Transverse colon (tissue), 4 donors: ENCODE results near the gene TRIM74. TPM values are rescaled to one million over a fixed set of nuclear protein-coding genes. Genes with fewer than 3 reads are reported as not detected.

ENCODE experiments used
- DNase-seq: peaks from one replicate; pipeline ENCODE4 v3.0.0-alpha.2; 2019
- H3K27ac ChIP-seq, 4 donors: fragments of 200-600 bp; sonication (generic); 2 replicates each; pipeline ENCODE4 v1.5.1; 2016 to 2018; ENCODE audit warnings: inconsistent platforms in 4 of 4
- H3K27me3 ChIP-seq: fragments of 200-600 bp; sonication (generic); 2 replicates; pipeline ENCODE4 v1.5.1; 2017; ENCODE audit warnings: inconsistent platforms
- H3K36me3 ChIP-seq, 4 donors: fragments of 200-600 bp; sonication (generic); 2 replicates each; pipeline ENCODE4 v1.5.1; 2017 to 2019; ENCODE audit warnings: inconsistent platforms in 4 of 4
- H3K4me1 ChIP-seq, 4 donors: fragments of 200-600 bp; sonication (generic); 2 replicates each; pipeline ENCODE4 v1.5.1; 2017 to 2020; ENCODE audit warnings: inconsistent platforms in 4 of 4
- H3K4me3 ChIP-seq, 4 donors: fragments of 200-600 bp; sonication (generic); 1 replicate in 1 of 4; 2 replicates in 3 of 4; pipeline versions ENCODE4 v1.5.1 to v1.6.1; 2017 to 2019; ENCODE audit warnings: inconsistent platforms in 4 of 4
- H3K9me3 ChIP-seq, 2 donors: fragments of 200-600 bp; sonication (generic); 2 replicates each; pipeline ENCODE4 v1.5.1; 2017 to 2019; ENCODE audit warnings: inconsistent platforms in 2 of 2
- EP300 ChIP-seq: sonication (generic); formaldehyde crosslinking; IDR thresholded peaks from one replicate; pipeline ENCODE4 v1.6.1; 2017; ENCODE audit warnings: antibody characterized with exemption, low read depth
- POLR2A ChIP-seq: fragments of 450-650 bp; IDR thresholded peaks from one replicate; pipeline ENCODE4 v1.6.1; 2016; ENCODE audit warnings: antibody characterized with exemption, mild to moderate bottlenecking, moderate library complexity
- POLR2AphosphoS5 ChIP-seq, 3 donors: sonication (generic); formaldehyde crosslinking; IDR thresholded peaks; one replicate each; pipeline ENCODE4 v1.6.1; 2016; ENCODE audit warnings: antibody characterized with exemption in 3 of 3
- WGBS, 2 donors: methylation state at CpG; one replicate each; pipeline ENCODE4 v1.1.5; 2018; ENCODE audit warnings: low coverage in 1 of 2; 5-methylcytosine and 5-hydroxymethylcytosine counted together
- in situ Hi-C, 4 donors: fragments of 200-750 bp; cut with MboI; loops; one replicate each; pipeline versions ENCODE4 v1.15.0 to v1.15.1; 2017; ENCODE audit warnings: low sequenced_read_pairs in 3 of 4, low pct_ligation_motif_present in 1 of 4, low pct_unique_long_range_greater_than_20kb in 1 of 4
- intact Hi-C: fragments of 100-400 bp; cut with DNase I; formaldehyde crosslinking; loops from one replicate; pipeline ENCODE4 v1.15.1; 2023; ENCODE audit warnings: low total_unique reads
- total RNA-seq, 4 donors: library from RNA; depleted of rRNA; stranded (reverse); fragments of >200 nt; gene quantifications; one replicate each; pipeline ENCODE4 v1.1.0, GENCODE V29; 2016
- TF ChIP-seq, protein P1 (sequence below), 5 experiments: fragments of 200-600 bp in 3 of 5; fragments of 450-650 bp in 2 of 5; sonication (generic) in 3 of 5; IDR thresholded peaks; 1 replicate in 2 of 5; 2 replicates in 3 of 5; pipeline ENCODE4 v1.5.1; 2016 to 2017; ENCODE audit warnings: antibody characterized with exemption in 5 of 5, inconsistent platforms in 3 of 5, mild to moderate bottlenecking in 2 of 5, moderate library complexity in 1 of 5

Gene TRIM74
- total RNA-seq, 4 donors from 2014 or later, result 0.82 TPM; not detected in 3

DNA sequence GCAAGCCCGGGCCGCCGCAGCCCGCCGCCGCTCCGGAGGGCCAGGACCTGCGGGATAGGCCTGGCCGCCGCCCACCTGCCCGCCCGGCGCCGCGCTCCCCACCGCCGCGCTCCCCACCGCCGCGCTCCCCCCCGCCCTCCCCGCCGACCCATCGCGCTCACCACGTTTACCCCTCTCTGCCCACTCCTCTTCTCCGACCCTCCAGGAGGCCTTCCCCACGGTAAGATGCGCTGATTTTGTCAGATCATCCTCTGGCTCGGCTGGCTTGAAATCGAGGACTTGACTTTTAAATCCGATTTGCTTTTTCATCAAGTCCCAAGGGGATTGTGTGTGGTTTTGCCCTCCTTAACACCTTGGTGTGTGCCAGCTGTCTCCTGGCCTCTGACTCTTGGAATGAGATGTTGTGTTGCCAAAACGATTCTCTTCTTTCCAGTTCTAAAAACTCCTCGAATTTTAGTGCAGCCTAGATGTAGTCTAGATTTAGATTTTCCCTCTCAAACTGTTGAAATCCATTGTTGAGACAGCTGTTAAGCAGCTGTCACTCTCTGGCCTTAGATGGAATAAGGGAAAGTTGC, 43.6 kb downstream of the TRIM74 start:
- Histone ChIP-seq H3K27ac (peak overlapping the region; percentile 88 to 94 (median 94)), H3K27me3 (no peaks in the 10 kb centered on the region), H3K9me3 (no peaks in the 10 kb centered on the region), H3K4me3 (peak overlapping the region; percentile 64 to 87 (median 75)), H3K4me1 (peaks cover 13 to 20% (median 18%) of the 10 kb centered on the region in 4 donors), H3K36me3 (peaks cover 0 to 37% (median 17%) of the 10 kb centered on the region in 4 donors)
- TF ChIP-seq POLR2AphosphoS5 (IDR thresholded peaks at IDR 0.05), result no peak
- TF ChIP-seq POLR2A, result no peak
- TF ChIP-seq, protein P1, sequence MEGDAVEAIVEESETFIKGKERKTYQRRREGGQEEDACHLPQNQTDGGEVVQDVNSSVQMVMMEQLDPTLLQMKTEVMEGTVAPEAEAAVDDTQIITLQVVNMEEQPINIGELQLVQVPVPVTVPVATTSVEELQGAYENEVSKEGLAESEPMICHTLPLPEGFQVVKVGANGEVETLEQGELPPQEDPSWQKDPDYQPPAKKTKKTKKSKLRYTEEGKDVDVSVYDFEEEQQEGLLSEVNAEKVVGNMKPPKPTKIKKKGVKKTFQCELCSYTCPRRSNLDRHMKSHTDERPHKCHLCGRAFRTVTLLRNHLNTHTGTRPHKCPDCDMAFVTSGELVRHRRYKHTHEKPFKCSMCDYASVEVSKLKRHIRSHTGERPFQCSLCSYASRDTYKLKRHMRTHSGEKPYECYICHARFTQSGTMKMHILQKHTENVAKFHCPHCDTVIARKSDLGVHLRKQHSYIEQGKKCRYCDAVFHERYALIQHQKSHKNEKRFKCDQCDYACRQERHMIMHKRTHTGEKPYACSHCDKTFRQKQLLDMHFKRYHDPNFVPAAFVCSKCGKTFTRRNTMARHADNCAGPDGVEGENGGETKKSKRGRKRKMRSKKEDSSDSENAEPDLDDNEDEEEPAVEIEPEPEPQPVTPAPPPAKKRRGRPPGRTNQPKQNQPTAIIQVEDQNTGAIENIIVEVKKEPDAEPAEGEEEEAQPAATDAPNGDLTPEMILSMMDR (IDR thresholded peaks at IDR 0.05), result no peak
- TF ChIP-seq EP300, result no peak
- in situ Hi-C loops, result no loop called here
- DNase-seq, result no peak
- intact Hi-C loops, result no loop called here
- 0% methylated on average over 2 to 15 of the region's 35 CpGs for WGBS, 2 donors

DNA sequence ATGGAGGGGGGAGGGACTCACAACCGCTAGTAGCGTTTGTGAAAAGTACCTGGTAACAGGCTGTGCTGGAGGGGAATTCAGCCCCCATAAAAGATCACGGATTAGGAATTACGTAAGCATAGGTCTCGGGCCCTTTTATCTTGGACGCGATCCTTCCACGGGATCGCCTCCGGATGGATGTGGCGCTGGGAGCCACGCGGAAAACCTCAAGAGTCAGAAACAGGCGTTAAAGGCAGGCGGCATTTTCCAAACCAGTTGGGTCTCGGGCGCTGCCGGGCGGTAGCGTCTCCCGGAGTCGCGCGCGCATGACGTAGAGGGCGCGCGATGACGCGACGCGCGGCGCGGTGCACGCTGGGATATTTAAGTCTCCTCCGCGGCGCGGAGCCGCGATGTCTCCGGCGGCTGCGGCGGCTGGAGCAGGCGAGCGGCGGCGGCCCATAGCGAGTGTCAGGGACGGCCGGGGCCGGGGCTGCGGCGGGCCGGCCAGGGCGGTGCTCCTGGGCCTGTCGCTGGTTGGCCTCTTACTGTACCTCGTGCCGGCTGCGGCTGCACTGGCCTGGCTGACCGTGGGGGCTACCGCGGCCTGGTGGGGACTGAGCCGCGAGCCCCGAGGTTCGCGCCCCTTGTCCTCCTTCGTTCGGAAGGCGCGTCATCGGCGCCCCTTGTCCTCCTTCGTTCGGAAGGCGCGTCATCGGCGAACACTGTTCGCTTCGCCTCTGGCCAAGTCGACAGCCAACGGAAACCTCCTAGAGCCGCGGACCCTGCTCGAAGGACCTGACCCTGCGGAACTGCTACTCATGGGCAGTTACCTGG, 44.3 kb downstream of the TRIM74 start, which contains the start of gene POM121:
POM121 (plus strand) TSS at position 363 of the 813 bp plus-strand sequence; CDS start at position 390, 27 bp downstream.
- TF ChIP-seq POLR2AphosphoS5 (IDR thresholded peaks at IDR 0.05) (peak; percentile 65 to 87 (median 80)), POLR2A (peak; percentile 58)
- TF ChIP-seq, protein P1 (IDR thresholded peaks at IDR 0.05), result no peak
- WGBS, 2 donors, result 0% methylated on average over 57 of the region's 91 CpGs; no CpG with 5 or more reads in 1 of the 2 donors
- Histone ChIP-seq H3K36me3 (peaks cover 0 to 30% (median 13%) of the 10 kb centered on the region in 4 donors), H3K4me3 (peak within 1 kb of the TSS; percentile 64 to 87 (median 75)), H3K9me3 (no peaks in the 10 kb centered on the region), H3K27me3 (no peaks in the 10 kb centered on the region), H3K4me1 (peaks cover 13 to 20% (median 18%) of the 10 kb centered on the region in 4 donors), H3K27ac (peak within 1 kb of the TSS; percentile 88 to 94 (median 94))
- intact Hi-C loops, result no loop called here
- in situ Hi-C loops, result no loop called here
- peak; percentile 86 for DNase-seq

DNA sequence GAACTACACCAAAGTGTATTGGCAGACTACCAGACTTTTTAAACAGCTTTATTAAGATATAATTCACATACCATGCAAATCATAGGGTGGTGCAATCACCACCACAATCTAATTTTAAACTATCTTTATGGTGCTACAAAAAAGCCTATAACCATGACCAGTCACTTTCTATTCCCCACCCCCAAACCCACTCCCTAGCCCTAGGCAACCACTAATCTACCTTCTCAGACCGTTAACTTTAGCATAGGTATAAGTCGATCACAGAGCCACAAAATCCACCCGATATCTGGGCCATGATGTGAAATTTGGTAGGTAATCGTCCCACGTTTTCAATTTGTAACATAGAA, 44.9 kb downstream of the TRIM74 start:
- Histone ChIP-seq H3K4me3 (peak overlapping the region; percentile 64 to 87 (median 75)), H3K27ac (peak overlapping the region; percentile 88 to 94 (median 94)), H3K4me1 (peaks cover 13 to 20% (median 18%) of the 10 kb centered on the region in 4 donors), H3K27me3 (no peaks in the 10 kb centered on the region), H3K9me3 (no peaks in the 10 kb centered on the region), H3K36me3 (peaks cover 0 to 24% (median 12%) of the 10 kb centered on the region in 4 donors)
- WGBS, 2 donors, result 0% methylated on average over 4 to 5 of the region's 5 CpGs
- intact Hi-C loops, result no loop called here
- in situ Hi-C loops, result no loop called here
- TF ChIP-seq POLR2AphosphoS5 (IDR thresholded peaks at IDR 0.05) (no peak), POLR2A (no peak), EP300 (no peak)
- TF ChIP-seq, protein P1 (IDR thresholded peaks at IDR 0.05), result no peak
- no peak for DNase-seq

DNA sequence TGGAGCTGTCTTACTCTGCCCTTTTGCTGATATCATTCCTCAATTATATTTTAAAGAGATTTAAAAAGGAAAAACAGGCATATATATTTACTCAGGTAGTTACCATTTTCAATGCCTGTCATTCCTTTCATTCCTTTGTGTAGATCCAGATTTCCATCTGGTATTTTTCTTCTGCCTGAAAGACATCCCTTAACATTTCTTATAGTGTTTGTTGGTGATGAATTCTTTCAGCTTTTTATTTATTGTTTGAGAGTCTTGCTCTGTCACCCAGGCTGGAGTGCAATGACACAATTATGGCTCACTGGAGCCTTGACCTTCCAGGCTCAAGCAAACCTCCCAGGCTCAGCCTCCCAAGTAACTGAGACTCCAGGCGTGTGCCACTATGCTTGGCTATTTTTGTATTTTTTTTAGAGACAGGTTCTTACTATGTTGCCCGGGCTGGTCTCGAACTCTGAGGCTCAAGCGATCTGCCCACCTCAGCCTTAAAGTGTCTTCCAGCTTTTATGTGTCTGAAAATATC, 50.0 kb downstream of the TRIM74 start:
- 91 to 100% methylated on average over 3 to 4 of the region's 4 CpGs for WGBS, 2 donors
- no peaks in the 10 kb centered on the region for H3K27me3 ChIP-seq
- no peak overlapping the region for H3K27ac ChIP-seq
- in situ Hi-C loops, result loop anchor here in 1 of 4 donors (10.0 kb wide), 1 partner anchor 95 kb away; the partner anchor contains the start of gene TYW1B
- intact Hi-C loops, result no loop called here
- no peaks in the 10 kb centered on the region for H3K9me3 ChIP-seq
- H3K4me3 ChIP-seq, result no peak overlapping the region
- DNase-seq, result no peak
- H3K36me3 ChIP-seq, result no peaks in the 10 kb centered on the region
- no peak for TF ChIP-seq POLR2AphosphoS5 (IDR thresholded peaks at IDR 0.05)
- no peak for TF ChIP-seq EP300
- TF ChIP-seq POLR2A, result no peak
- TF ChIP-seq, protein P1 (IDR thresholded peaks at IDR 0.05), result no peak
- H3K4me1 ChIP-seq, result peaks cover 5 to 18% (median 7%) of the 10 kb centered on the region in 4 donors
